ENCODE data around the gene GEMIN4. TPM values are rescaled to one million over a fixed set of nuclear protein-coding genes. Genes with fewer than 3 reads are reported as not detected.
A peak's percentile ranks its signal among the peaks of the same experiment; 100 is the strongest.
"Not testable (repeated sequence)": the region's sequence is repeated elsewhere in the genome, so short reads cannot be mapped to it uniquely, and the experiment has no call there.

GEMIN4 gene
- polyA plus RNA-seq, 1 of the 3 experiments (the other 2 are of a cell fraction), result 12.5 TPM

- Histone ChIP-seq H3K9ac (no peak overlapping the region), H3K36me3 (replicated peaks in 1 of 2; ENCODE audit: control insufficient read depth in 1 of 2, insufficient read depth in 2 of 2, low read length in 1 of 2) (peaks cover 21 to 41% of the 10 kb centered on the region in 2 experiments), H3K27me3 (ENCODE audit: insufficient read depth) (no peaks in the 10 kb centered on the region), H2AFZ (ENCODE audit: low read depth) (no peak overlapping the region), H3K9me3 (no peaks in the 10 kb centered on the region), H3K9me2 (no peaks in the 10 kb centered on the region), H3K79me2 (ENCODE audit: insufficient read depth) (peaks cover 10% of the 10 kb centered on the region), H3K4me3 (ENCODE audit: low read depth in 2 of 2, low read length in 1 of 2) (no peak overlapping the region), H4K20me1 (ENCODE audit: insufficient read depth) (no peaks in the 10 kb centered on the region), H3K4me2 (no peak overlapping the region), H3K4me1 (ENCODE audit: control insufficient read depth in 1 of 2, insufficient read depth in 2 of 2, low read depth in 1 of 2, low read length in 1 of 2) (no peaks in the 10 kb centered on the region), H3F3A (replicated peaks; ENCODE audit: insufficient read depth) (no peaks in the 10 kb centered on the region), H3K27ac (ENCODE audit: low read depth in 2 of 2, low read length in 1 of 2) (no peak overlapping the region)
- TF ChIP-seq GABPA (IDR thresholded peaks at IDR 0.05; ENCODE audit: low read depth) (no peak), POLR2AphosphoS5 (IDR thresholded peaks at IDR 0.05; ENCODE audit: low read depth, low read length) (0 out of 2 replicates have a peak, but pooled peaks have one; percentile 6), MXI1 (IDR thresholded peaks at IDR 0.05; ENCODE audit: low read depth, low read length) (no peak), USF1 (IDR thresholded peaks at IDR 0.05; ENCODE audit: borderline replicate concordance, low read depth) (no peak)
- POLR2A ChIA-PET, result no interaction called here
- CTCF ChIA-PET, result interaction anchor here (1.0 to 3.8 kb wide), 3 partner anchors 9 to 207 kb away, joined by 5 to 20 read pairs (median 5); partner anchors contain the start of gene TIMM22
- 88% methylated on average over 14 of the region's 14 CpGs for whole genome bisulfite sequencing (ENCODE audit: low lambda C conversion rate)
- DNase-seq, result no peak
Measured at GRCh38 chr17:789160-789840, 37.2 kb upstream of the GEMIN4 start.

GRCh38 chr17:788551-788950 lies 36.5 kb upstream of the GEMIN4 start:
- no peak overlapping the region for H3K4me2 ChIP-seq
- peaks cover 22 to 47% of the 10 kb centered on the region in 2 experiments for H3K36me3 ChIP-seq (replicated peaks in 1 of 2; ENCODE audit: control insufficient read depth in 1 of 2, insufficient read depth in 2 of 2, low read length in 1 of 2)
- H3K27ac ChIP-seq (ENCODE audit: low read depth in 2 of 2, low read length in 1 of 2), result no peak overlapping the region
- no peak overlapping the region for H3K4me3 ChIP-seq (ENCODE audit: low read depth in 2 of 2, low read length in 1 of 2)
- TF ChIP-seq FOXJ3 (CRISPR knock-in tag; IDR thresholded peaks at IDR 0.05) (no peak), TEAD4 (IDR thresholded peaks at IDR 0.05; ENCODE audit: borderline replicate concordance, insufficient read depth) (no peak)
- H3F3A ChIP-seq (replicated peaks; ENCODE audit: insufficient read depth), result no peaks in the 10 kb centered on the region
- H3K9ac ChIP-seq, result no peak overlapping the region
- no peaks in the 10 kb centered on the region for H3K9me2 ChIP-seq
- H3K9me3 ChIP-seq, result no peaks in the 10 kb centered on the region
- no peak for DNase-seq
- peaks cover 18% of the 10 kb centered on the region for H3K79me2 ChIP-seq (ENCODE audit: insufficient read depth)
- no peaks in the 10 kb centered on the region for H3K27me3 ChIP-seq (ENCODE audit: insufficient read depth)
- H2AFZ ChIP-seq (ENCODE audit: low read depth), result no peak overlapping the region
- ChIA-PET POLR2A (no interaction called here), CTCF (interaction anchor here (1.4 to 3.8 kb wide), 2 partner anchors 193 to 208 kb away, joined by 9 to 20 read pairs; partner anchors contain the start of gene TIMM22)
- no peaks in the 10 kb centered on the region for H4K20me1 ChIP-seq (ENCODE audit: insufficient read depth)
- no CpG with 5 or more reads among the region's 4 CpGs for WGBS (ENCODE audit: low lambda C conversion rate)
- peaks cover 0 to 3% of the 10 kb centered on the region in 2 experiments; a peak in 1 of 4 replicates for H3K4me1 ChIP-seq (ENCODE audit: control insufficient read depth in 1 of 2, insufficient read depth in 2 of 2, low read depth in 1 of 2, low read length in 1 of 2)

GRCh38 chr17:787641-788221 lies 35.7 kb upstream of the GEMIN4 start:
- POLR2A ChIA-PET, result no interaction called here
- H3F3A ChIP-seq (replicated peaks; ENCODE audit: insufficient read depth), result no peaks in the 10 kb centered on the region
- no peak overlapping the region for H3K9ac ChIP-seq
- TF ChIP-seq ZBTB33 (IDR thresholded peaks at IDR 0.05; ENCODE audit: borderline replicate concordance, low read depth) (no peak), MEF2A (IDR thresholded peaks at IDR 0.05; ENCODE audit: borderline replicate concordance, low read depth) (no peak), RFX5 (IDR thresholded peaks at IDR 0.05; ENCODE audit: low read length) (no peak), YY1 (IDR thresholded peaks at IDR 0.05; ENCODE audit: low read depth) (no peak)
- no peak overlapping the region for H3K4me2 ChIP-seq
- no peaks in the 10 kb centered on the region for H3K9me3 ChIP-seq
- 94% methylated on average over 12 of the region's 12 CpGs for WGBS (ENCODE audit: low lambda C conversion rate)
- peaks cover 26% of the 10 kb centered on the region for H3K79me2 ChIP-seq (ENCODE audit: insufficient read depth)
- H3K4me1 ChIP-seq (ENCODE audit: control insufficient read depth in 1 of 2, insufficient read depth in 2 of 2, low read depth in 1 of 2, low read length in 1 of 2), result peaks cover 8 to 9% of the 10 kb centered on the region in 2 experiments; a peak in 3 of 4 replicates
- H3K4me3 ChIP-seq (ENCODE audit: low read depth in 2 of 2, low read length in 1 of 2), result no peak overlapping the region
- no peak for DNase-seq
- no peak overlapping the region for H2AFZ ChIP-seq (ENCODE audit: low read depth)
- no peaks in the 10 kb centered on the region for H4K20me1 ChIP-seq (ENCODE audit: insufficient read depth)
- H3K36me3 ChIP-seq (replicated peaks in 1 of 2; ENCODE audit: control insufficient read depth in 1 of 2, insufficient read depth in 2 of 2, low read length in 1 of 2), result peaks cover 23 to 47% of the 10 kb centered on the region in 2 experiments
- H3K27ac ChIP-seq (ENCODE audit: low read depth in 2 of 2, low read length in 1 of 2), result no peak overlapping the region
- CTCF ChIA-PET, result interaction anchor here (1.4 to 3.8 kb wide), 2 partner anchors 194 to 208 kb away, joined by 9 to 20 read pairs; partner anchors contain the start of gene TIMM22
- H3K9me2 ChIP-seq, result no peaks in the 10 kb centered on the region
- no peaks in the 10 kb centered on the region for H3K27me3 ChIP-seq (ENCODE audit: insufficient read depth)

GRCh38 chr17:785901-786300 lies 33.8 kb upstream of the GEMIN4 start:
- H4K20me1 ChIP-seq (ENCODE audit: insufficient read depth); H3K9me3 ChIP-seq; POLR2A ChIA-PET; H3K9me2 ChIP-seq; H2AFZ ChIP-seq (ENCODE audit: low read depth); DNase-seq; H3K9ac ChIP-seq; H3K27ac ChIP-seq (ENCODE audit: low read depth in 2 of 2, low read length in 1 of 2); H3K27me3 ChIP-seq (ENCODE audit: insufficient read depth); H3F3A ChIP-seq (replicated peaks; ENCODE audit: insufficient read depth); H3K4me3 ChIP-seq (ENCODE audit: low read depth in 2 of 2, low read length in 1 of 2); H3K4me2 ChIP-seq: not testable (repeated sequence)
- Histone ChIP-seq H3K79me2 (ENCODE audit: insufficient read depth) (peaks cover 44% of the 10 kb centered on the region), H3K36me3 (replicated peaks in 1 of 2; ENCODE audit: control insufficient read depth in 1 of 2, insufficient read depth in 2 of 2, low read length in 1 of 2) (peaks cover 23 to 28% of the 10 kb centered on the region in 2 experiments), H3K4me1 (ENCODE audit: control insufficient read depth in 1 of 2, insufficient read depth in 2 of 2, low read depth in 1 of 2, low read length in 1 of 2) (peaks cover 9 to 14% of the 10 kb centered on the region in 2 experiments)
- CTCF ChIA-PET, result interaction anchor here (0.8 to 1.1 kb wide), 2 partner anchors 9 to 195 kb away, joined by 4 to 6 read pairs; no protein-coding TSS in a partner anchor
- 98% methylated on average over 7 of the region's 7 CpGs for WGBS (ENCODE audit: low lambda C conversion rate)
